Measurements from ENCODE around the gene MZF1.

Gene MZF1

DNA sequence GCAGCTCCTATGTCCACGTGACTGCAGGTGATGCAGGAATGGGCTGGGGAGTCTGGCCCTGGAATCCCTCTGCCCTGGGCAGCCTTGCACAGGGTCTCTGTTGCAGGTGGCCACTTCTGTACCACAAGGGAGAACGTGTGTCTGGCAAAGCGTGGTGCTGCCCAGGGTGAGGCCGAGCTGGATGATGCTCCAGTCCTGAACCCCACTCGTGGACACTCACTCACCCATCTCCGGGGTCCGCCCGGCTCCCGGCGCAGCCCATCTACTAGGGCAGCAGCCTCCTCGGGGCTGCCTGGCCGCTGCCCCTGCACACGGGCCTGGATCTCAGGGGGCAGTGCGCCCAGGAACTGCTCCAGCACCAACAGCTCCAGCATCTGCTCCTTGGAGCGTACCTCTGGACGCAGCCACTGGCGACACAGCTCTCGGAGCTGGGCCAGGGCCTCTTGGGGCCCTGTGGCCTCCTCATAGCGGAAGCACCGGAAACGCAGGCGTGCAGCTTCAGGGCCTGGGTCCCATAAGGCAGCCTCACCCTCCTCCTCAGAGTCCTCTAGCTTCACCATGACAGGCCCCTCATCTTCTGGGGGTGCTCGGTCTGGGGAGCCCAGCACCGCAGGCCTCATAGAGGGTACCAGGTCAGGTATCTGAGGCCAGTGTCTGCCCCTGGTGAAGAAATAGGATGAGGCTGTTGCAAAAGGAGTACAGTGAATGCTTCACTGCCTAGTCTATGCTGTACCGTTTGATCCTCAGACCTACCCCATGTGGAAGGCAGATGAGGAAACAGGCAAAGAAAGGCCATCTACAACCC, 2.2 kb downstream of the MZF1 start:
- no peak overlapping the region for H3K4me3 ChIP-seq (ENCODE audit: low read depth, low read length)
- CTCF ChIA-PET: interaction anchor here (1.2 kb wide), 1 partner anchor 51 kb away, joined by 5 read pairs; the partner anchor contains the start of gene ZBTB45
- no peak overlapping the region; the same call in 1 of the 2 replicates for H3K27ac ChIP-seq (ENCODE audit: extremely low read depth, low read depth, low read length)
- TF ChIP-seq KLF1 (tag by site-specific recombination; IDR thresholded peaks at IDR 0.05): no peak
- no peak for TF ChIP-seq GLIS1 (tag by site-specific recombination; IDR thresholded peaks at IDR 0.05)
- TF ChIP-seq PATZ1 (tag by site-specific recombination; IDR thresholded peaks at IDR 0.05): no peak
- TF ChIP-seq ZNF621 (tag by site-specific recombination; IDR thresholded peaks at IDR 0.05): no peak
- no peak for TF ChIP-seq OSR2 (tag by site-specific recombination; IDR thresholded peaks at IDR 0.05)
- TF ChIP-seq ZNF175 (tag by site-specific recombination; IDR thresholded peaks at IDR 0.05): no peak
- no peak for TF ChIP-seq RBAK (tag by site-specific recombination; IDR thresholded peaks at IDR 0.05)
- TF ChIP-seq ZNF585B (tag by site-specific recombination; IDR thresholded peaks at IDR 0.05): no peak
- no peak for TF ChIP-seq ZNF133 (tag by site-specific recombination; IDR thresholded peaks at IDR 0.05)
- H3K36me3 ChIP-seq (ENCODE audit: control insufficient read depth in 2 of 2, insufficient read depth in 1 of 2, low read length in 2 of 2): peaks cover 7 to 40% of the 10 kb centered on the region in 2 experiments; a peak in 2 of 3 replicates
- no peaks in the 10 kb centered on the region for H3K9me3 ChIP-seq (ENCODE audit: control insufficient read depth, insufficient read depth, low read depth, low read length)
- peaks cover 8% of the 10 kb centered on the region for H3K4me1 ChIP-seq (ENCODE audit: control insufficient read depth, insufficient read depth, low read length)
- POLR2A ChIA-PET: interaction anchor here (0.9 to 4.9 kb wide), 6 partner anchors 9 to 51 kb away, joined by 3 to 28 read pairs (median 18); partner anchors contain the start of genes CHMP2A, TRIM28 and ZBTB45

DNA sequence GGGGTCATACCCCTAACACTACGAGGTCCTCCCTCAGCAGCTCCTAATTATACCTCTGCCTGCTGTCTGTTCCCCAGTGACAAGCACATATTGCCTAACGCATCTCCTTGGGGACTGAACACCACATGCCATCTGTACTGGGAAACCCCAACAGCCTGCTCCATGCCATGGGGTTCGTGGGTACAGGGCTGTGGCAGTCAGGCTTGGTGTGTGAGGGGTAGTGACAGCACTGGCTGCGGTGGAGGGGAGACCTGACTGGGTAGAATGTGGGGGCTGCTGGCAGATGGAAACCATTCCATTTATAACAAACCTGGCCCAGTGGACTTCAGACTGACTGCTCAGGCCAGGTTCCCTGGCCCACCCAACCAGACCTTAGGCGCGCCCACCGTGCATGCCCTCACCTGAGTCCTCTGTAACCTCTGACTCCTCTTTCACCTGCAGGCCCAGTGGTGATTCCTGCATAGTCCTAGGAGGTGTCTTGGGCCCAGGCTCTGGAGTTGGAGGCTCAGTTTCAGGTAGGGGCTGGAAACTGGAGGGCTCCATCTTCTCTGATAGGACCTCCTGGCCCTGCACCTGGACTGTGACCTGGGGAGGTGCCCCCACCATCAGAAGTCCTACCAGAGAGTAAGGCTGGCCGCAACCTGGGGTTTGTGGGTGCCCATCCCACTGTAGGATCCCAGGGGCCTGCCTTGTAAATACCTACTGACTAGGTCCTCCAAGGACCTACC, 3.0 kb downstream of the MZF1 start:
- no peaks in the 10 kb centered on the region for H3K9me3 ChIP-seq (ENCODE audit: control insufficient read depth, insufficient read depth, low read depth, low read length)
- H3K4me3 ChIP-seq (ENCODE audit: low read depth, low read length): no peak overlapping the region
- POLR2A ChIA-PET: interaction anchor here (0.9 to 4.9 kb wide), 5 partner anchors 8 to 50 kb away, joined by 3 to 28 read pairs (median 19); partner anchors contain the start of genes CHMP2A and ZBTB45
- peaks cover 7 to 40% of the 10 kb centered on the region in 2 experiments; a peak in 2 of 3 replicates for H3K36me3 ChIP-seq (ENCODE audit: control insufficient read depth in 2 of 2, insufficient read depth in 1 of 2, low read length in 2 of 2)
- H3K27ac ChIP-seq (ENCODE audit: extremely low read depth, low read depth, low read length): no peak overlapping the region
- TF ChIP-seq ZNF585B (tag by site-specific recombination; IDR thresholded peaks at IDR 0.05): no peak
- TF ChIP-seq HOXA7 (CRISPR knock-in tag; IDR thresholded peaks at IDR 0.05; ENCODE audit: borderline replicate concordance): no peak
- no peak for TF ChIP-seq GLIS1 (tag by site-specific recombination; IDR thresholded peaks at IDR 0.05)
- no peak for TF ChIP-seq ZNF555 (tag by site-specific recombination; conservative IDR thresholded peaks at IDR 0.05)
- TF ChIP-seq, protein P1, sequence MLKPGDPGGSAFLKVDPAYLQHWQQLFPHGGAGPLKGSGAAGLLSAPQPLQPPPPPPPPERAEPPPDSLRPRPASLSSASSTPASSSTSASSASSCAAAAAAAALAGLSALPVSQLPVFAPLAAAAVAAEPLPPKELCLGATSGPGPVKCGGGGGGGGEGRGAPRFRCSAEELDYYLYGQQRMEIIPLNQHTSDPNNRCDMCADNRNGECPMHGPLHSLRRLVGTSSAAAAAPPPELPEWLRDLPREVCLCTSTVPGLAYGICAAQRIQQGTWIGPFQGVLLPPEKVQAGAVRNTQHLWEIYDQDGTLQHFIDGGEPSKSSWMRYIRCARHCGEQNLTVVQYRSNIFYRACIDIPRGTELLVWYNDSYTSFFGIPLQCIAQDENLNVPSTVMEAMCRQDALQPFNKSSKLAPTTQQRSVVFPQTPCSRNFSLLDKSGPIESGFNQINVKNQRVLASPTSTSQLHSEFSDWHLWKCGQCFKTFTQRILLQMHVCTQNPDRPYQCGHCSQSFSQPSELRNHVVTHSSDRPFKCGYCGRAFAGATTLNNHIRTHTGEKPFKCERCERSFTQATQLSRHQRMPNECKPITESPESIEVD (tag by site-specific recombination; IDR thresholded peaks at IDR 0.05): no peak
- TF ChIP-seq ZBTB10 (tag by site-specific recombination; IDR thresholded peaks at IDR 0.05): no peak
- TF ChIP-seq ZFP3 (tag by site-specific recombination; IDR thresholded peaks at IDR 0.05; ENCODE audit: low read depth): no peak
- TF ChIP-seq SCRT1 (tag by site-specific recombination; IDR thresholded peaks at IDR 0.05; ENCODE audit: borderline replicate concordance): no peak
- TF ChIP-seq ZNF140 (tag by site-specific recombination; IDR thresholded peaks at IDR 0.05): no peak
- no peak for TF ChIP-seq ZNF157 (tag by site-specific recombination; IDR thresholded peaks at IDR 0.05)
- TF ChIP-seq ZNF148 (tag by site-specific recombination; IDR thresholded peaks at IDR 0.05; ENCODE audit: borderline replicate concordance): no peak
- no peak for TF ChIP-seq ZSCAN16 (tag by site-specific recombination; IDR thresholded peaks at IDR 0.05)
- no peak for TF ChIP-seq ZNF114 (tag by site-specific recombination; IDR thresholded peaks at IDR 0.05)
- H3K4me1 ChIP-seq (ENCODE audit: control insufficient read depth, insufficient read depth, low read length): peaks cover 8% of the 10 kb centered on the region
- CTCF ChIA-PET: no interaction called here
